Measurements from ENCODE around the gene TC2N. TPM values are rescaled to one million over a fixed set of nuclear protein-coding genes. Genes with fewer than 3 reads are reported as not detected.
"Not testable (repeated sequence)": the region's sequence is repeated elsewhere in the genome, so short reads cannot be mapped to it uniquely, and the experiment has no call there.

Gene TC2N
- total RNA-seq, 1 experiment from 2014 or later = 30.6 TPM

DNA sequence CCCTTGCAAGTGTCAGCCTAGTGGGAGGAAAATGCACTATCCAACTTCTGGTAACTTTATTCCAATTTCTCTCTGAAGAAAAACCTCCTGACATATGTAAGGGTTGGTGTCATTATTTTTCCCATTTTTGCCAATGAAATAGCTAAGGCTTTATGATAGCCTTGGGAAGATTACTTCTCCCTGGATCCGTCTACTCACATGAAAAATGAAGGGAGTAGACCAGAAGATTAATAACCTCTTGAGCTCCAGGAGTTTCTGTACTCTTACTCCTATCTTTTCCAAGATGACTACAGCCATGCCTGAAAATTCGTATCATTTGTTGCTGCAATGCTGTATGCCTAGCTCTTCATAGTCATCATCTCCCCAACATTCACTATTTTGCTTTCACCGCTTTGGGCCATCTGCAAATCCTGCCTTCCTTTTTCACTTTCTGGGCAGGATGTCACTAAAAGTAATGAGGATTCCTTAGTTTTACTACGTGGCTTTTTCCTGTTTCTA, 18.8 kb downstream of the TC2N start:
- no peaks in the 10 kb centered on the region for H3K36me3 Mint-ChIP-seq (ENCODE audit: insufficient read depth, unreplicated experiment)
- no peaks in the 10 kb centered on the region for H3K27me3 ChIP-seq (replicated peaks; ENCODE audit: control insufficient read depth, insufficient read depth, low read length)
- ChIA-PET POLR2A (interaction anchor here (0.6 kb wide), 1 partner anchor 31 kb away, joined by 3 read pairs; no protein-coding TSS in a partner anchor), CTCF (no interaction called here)
- no peak overlapping the region for H3K4me3 ChIP-seq (ENCODE audit: low read depth, low read length)
- DNase-seq = no peak
- H3K9me3 Mint-ChIP-seq (ENCODE audit: unreplicated experiment) = no peaks in the 10 kb centered on the region
- intact Hi-C loops (cut with micrococcal nuclease; ENCODE audit: unreplicated experiment) = no loop called here
- H3K9me3 ChIP-seq = no peaks in the 10 kb centered on the region
- no peaks in the 10 kb centered on the region for H3K4me1 Mint-ChIP-seq (ENCODE audit: low read depth, unreplicated experiment)
- TF ChIP-seq, protein P1, sequence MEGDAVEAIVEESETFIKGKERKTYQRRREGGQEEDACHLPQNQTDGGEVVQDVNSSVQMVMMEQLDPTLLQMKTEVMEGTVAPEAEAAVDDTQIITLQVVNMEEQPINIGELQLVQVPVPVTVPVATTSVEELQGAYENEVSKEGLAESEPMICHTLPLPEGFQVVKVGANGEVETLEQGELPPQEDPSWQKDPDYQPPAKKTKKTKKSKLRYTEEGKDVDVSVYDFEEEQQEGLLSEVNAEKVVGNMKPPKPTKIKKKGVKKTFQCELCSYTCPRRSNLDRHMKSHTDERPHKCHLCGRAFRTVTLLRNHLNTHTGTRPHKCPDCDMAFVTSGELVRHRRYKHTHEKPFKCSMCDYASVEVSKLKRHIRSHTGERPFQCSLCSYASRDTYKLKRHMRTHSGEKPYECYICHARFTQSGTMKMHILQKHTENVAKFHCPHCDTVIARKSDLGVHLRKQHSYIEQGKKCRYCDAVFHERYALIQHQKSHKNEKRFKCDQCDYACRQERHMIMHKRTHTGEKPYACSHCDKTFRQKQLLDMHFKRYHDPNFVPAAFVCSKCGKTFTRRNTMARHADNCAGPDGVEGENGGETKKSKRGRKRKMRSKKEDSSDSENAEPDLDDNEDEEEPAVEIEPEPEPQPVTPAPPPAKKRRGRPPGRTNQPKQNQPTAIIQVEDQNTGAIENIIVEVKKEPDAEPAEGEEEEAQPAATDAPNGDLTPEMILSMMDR (IDR thresholded peaks at IDR 0.05; ENCODE audit: insufficient read depth in 1 of 2, low read depth in 1 of 2, low read length in 1 of 2, severe bottlenecking in 1 of 2, unreplicated experiment in 1 of 2) = no peak
- H3K36me3 ChIP-seq (ENCODE audit: control insufficient read depth, insufficient read depth, low read length) = no peaks in the 10 kb centered on the region
- H3K27ac Mint-ChIP-seq (ENCODE audit: unreplicated experiment) = no peak overlapping the region
- H3K4me3 Mint-ChIP-seq (ENCODE audit: unreplicated experiment) = no peak overlapping the region
- H3K4me1 ChIP-seq = no peaks in the 10 kb centered on the region
- no peaks in the 10 kb centered on the region for H3K27me3 Mint-ChIP-seq (ENCODE audit: insufficient read depth, unreplicated experiment)
- BruUV-seq (replicated peaks) = no TSS peak

DNA sequence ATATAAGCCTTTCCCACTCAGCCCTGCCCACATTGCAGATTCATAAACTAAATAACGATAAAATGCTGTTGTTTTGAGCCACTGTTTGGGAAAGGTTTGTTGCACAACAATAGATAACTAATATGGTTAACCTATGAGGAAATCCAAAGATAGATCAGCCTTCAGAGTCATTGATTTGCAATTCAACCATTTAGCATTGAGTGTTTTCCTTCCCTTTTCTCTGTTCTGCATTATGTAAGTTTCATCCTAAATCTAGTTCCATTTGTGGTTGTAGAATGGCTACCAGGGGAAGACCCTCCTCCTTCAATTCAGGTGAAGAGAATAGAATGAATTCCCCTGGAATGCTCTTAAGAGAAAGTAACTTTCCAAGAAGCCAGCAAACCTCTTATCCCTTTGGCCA, 19.6 kb downstream of the TC2N start:
- Mint-ChIP-seq H3K4me1 (ENCODE audit: low read depth, unreplicated experiment) (no peaks in the 10 kb centered on the region), H3K9me3 (ENCODE audit: unreplicated experiment) (no peaks in the 10 kb centered on the region), H3K36me3 (ENCODE audit: insufficient read depth, unreplicated experiment) (no peaks in the 10 kb centered on the region), H3K27ac (ENCODE audit: unreplicated experiment) (no peak overlapping the region), H3K4me3 (ENCODE audit: unreplicated experiment) (no peak overlapping the region), H3K27me3 (ENCODE audit: insufficient read depth, unreplicated experiment) (no peaks in the 10 kb centered on the region)
- Histone ChIP-seq H3K4me1 (no peaks in the 10 kb centered on the region), H3K27me3 (replicated peaks; ENCODE audit: control insufficient read depth, insufficient read depth, low read length) (no peaks in the 10 kb centered on the region), H3K9me3 (no peaks in the 10 kb centered on the region), H3K36me3 (ENCODE audit: control insufficient read depth, insufficient read depth, low read length) (no peaks in the 10 kb centered on the region), H3K4me3 (ENCODE audit: low read depth, low read length) (no peak overlapping the region)
- intact Hi-C loops (cut with micrococcal nuclease; ENCODE audit: unreplicated experiment) = no loop called here
- ChIA-PET CTCF (no interaction called here), POLR2A (no interaction called here)
- DNase-seq = no peak
- TF ChIP-seq, protein P1 (IDR thresholded peaks at IDR 0.05; ENCODE audit: insufficient read depth in 1 of 2, low read depth in 1 of 2, low read length in 1 of 2, severe bottlenecking in 1 of 2, unreplicated experiment in 1 of 2) = no peak
- BruUV-seq (replicated peaks) = no TSS peak

DNA sequence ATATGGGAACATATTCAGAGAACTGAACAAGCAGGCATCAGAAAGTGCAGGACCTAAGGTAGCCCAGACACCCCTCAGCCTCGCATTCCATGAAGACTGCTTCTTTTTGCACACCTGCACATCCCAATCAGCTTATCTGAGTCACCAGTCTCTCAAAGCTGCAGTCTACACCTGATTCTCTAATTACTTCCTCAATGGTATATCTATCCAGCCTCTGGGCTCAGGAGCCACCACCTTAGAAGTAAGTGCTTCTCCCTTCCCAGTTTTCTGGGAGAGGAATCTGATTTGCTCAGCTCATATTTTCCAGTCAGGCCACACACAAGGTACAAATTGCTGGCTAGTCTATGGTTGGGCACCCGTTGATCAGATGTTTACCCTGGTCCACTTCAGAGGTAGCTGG, 21.7 kb downstream of the TC2N start:
- no peak for DNase-seq
- Mint-ChIP-seq H3K36me3 (ENCODE audit: insufficient read depth, unreplicated experiment) (no peaks in the 10 kb centered on the region), H3K4me1 (ENCODE audit: low read depth, unreplicated experiment) (no peaks in the 10 kb centered on the region), H3K27me3 (ENCODE audit: insufficient read depth, unreplicated experiment) (no peaks in the 10 kb centered on the region), H3K27ac (ENCODE audit: unreplicated experiment) (no peak overlapping the region), H3K4me3 (ENCODE audit: unreplicated experiment) (no peak overlapping the region), H3K9me3 (ENCODE audit: unreplicated experiment) (no peaks in the 10 kb centered on the region)
- TF ChIP-seq, protein P1 (IDR thresholded peaks at IDR 0.05; ENCODE audit: insufficient read depth in 1 of 2, low read depth in 1 of 2, low read length in 1 of 2, severe bottlenecking in 1 of 2, unreplicated experiment in 1 of 2) = no peak
- no peak overlapping the region for H3K4me3 ChIP-seq (ENCODE audit: low read depth, low read length)
- H3K36me3 ChIP-seq (ENCODE audit: control insufficient read depth, insufficient read depth, low read length) = no peaks in the 10 kb centered on the region
- ChIA-PET CTCF (no interaction called here), POLR2A (no interaction called here)
- no peaks in the 10 kb centered on the region for H3K4me1 ChIP-seq
- H3K27me3 ChIP-seq (replicated peaks; ENCODE audit: control insufficient read depth, insufficient read depth, low read length) = no peaks in the 10 kb centered on the region
- intact Hi-C loops (cut with micrococcal nuclease; ENCODE audit: unreplicated experiment) = no loop called here
- H3K9me3 ChIP-seq = no peaks in the 10 kb centered on the region
- no TSS peak for BruUV-seq (replicated peaks)

DNA sequence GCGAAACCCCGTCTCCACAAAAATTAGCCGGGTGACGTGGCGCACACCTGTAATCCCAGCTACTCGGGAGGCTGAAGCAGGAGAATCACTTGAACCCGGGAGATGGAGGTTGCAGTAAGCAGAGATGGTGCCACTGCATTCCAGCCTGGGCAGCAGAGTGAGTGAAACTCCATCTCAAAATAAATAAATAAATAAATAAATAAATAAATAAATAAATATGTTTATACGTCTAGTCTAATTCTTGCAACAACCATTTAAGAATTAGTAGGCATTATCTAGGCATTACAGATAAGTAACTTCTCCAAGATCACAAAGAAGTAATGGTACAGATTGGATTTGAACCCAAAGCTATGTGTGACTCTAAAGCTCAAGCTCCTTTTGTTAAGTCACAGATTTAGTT, 22.3 kb downstream of the TC2N start:
- H3K9me3 ChIP-seq; POLR2A ChIA-PET; H3K36me3 Mint-ChIP-seq (ENCODE audit: insufficient read depth, unreplicated experiment); CTCF ChIA-PET; H3K27ac Mint-ChIP-seq (ENCODE audit: unreplicated experiment); H3K27me3 ChIP-seq (replicated peaks; ENCODE audit: control insufficient read depth, insufficient read depth, low read length); DNase-seq; H3K27me3 Mint-ChIP-seq (ENCODE audit: insufficient read depth, unreplicated experiment); H3K4me1 Mint-ChIP-seq (ENCODE audit: low read depth, unreplicated experiment); H3K9me3 Mint-ChIP-seq (ENCODE audit: unreplicated experiment); H3K4me1 ChIP-seq; H3K4me3 ChIP-seq (ENCODE audit: low read depth, low read length); H3K4me3 Mint-ChIP-seq (ENCODE audit: unreplicated experiment); BruUV-seq (replicated peaks); intact Hi-C loops (cut with micrococcal nuclease; ENCODE audit: unreplicated experiment); H3K36me3 ChIP-seq (ENCODE audit: control insufficient read depth, insufficient read depth, low read length): not testable (repeated sequence)

Measured in Caco-2 (cell line).